ENCODE results near the gene ATP11A. TPM values are rescaled to one million over a fixed set of nuclear protein-coding genes. Genes with fewer than 3 reads are reported as not detected.
"Not testable (repeated sequence)": the region's sequence is repeated elsewhere in the genome, so short reads cannot be mapped to it uniquely, and the experiment has no call there.

The ATP11A gene
- total RNA-seq, 2 experiments from 2014 or later: 63.1 to 68.4 TPM

GRCh38 chr13:112881656-112882554 lies 192.1 kb downstream of the ATP11A start:
- ChIA-PET CTCF (no interaction called here), POLR2A (no interaction called here)
- Mint-ChIP-seq H3K4me3 (no peak overlapping the region), H3K9me3 (no peaks in the 10 kb centered on the region), H3K4me1 (no peaks in the 10 kb centered on the region), H3K27me3 (no peaks in the 10 kb centered on the region), H3K27ac (no peak overlapping the region), H3K36me3 (ENCODE audit: low read depth) (peaks cover 17% of the 10 kb centered on the region)
- no peak for DNase-seq

GRCh38 chr13:112882555-112883024 lies 192.8 kb downstream of the ATP11A start:
- DNase-seq: no peak
- H3K27me3 Mint-ChIP-seq: no peaks in the 10 kb centered on the region
- POLR2A ChIA-PET: no interaction called here
- H3K36me3 Mint-ChIP-seq (ENCODE audit: low read depth): peaks cover 17% of the 10 kb centered on the region
- H3K27ac Mint-ChIP-seq: no peak overlapping the region
- CTCF ChIA-PET: no interaction called here
- no peaks in the 10 kb centered on the region for H3K9me3 Mint-ChIP-seq
- H3K4me1 Mint-ChIP-seq: no peaks in the 10 kb centered on the region
- H3K4me3 Mint-ChIP-seq: no peak overlapping the region

- H3K36me3 Mint-ChIP-seq (ENCODE audit: low read depth): peaks cover 16% of the 10 kb centered on the region
- H3K9me3 Mint-ChIP-seq: no peaks in the 10 kb centered on the region
- no peak overlapping the region for H3K4me3 Mint-ChIP-seq
- H3K27ac Mint-ChIP-seq: no peak overlapping the region
- H3K27me3 Mint-ChIP-seq: no peaks in the 10 kb centered on the region
- H3K4me1 Mint-ChIP-seq: no peaks in the 10 kb centered on the region
- POLR2A ChIA-PET: no interaction called here
- CTCF ChIA-PET: no interaction called here
- no peak for DNase-seq
Observed at GRCh38 chr13:112883241-112883945, 193.6 kb downstream of the ATP11A start.

- POLR2A ChIA-PET, H3K9me3 Mint-ChIP-seq, DNase-seq, H3K4me1 Mint-ChIP-seq, H3K27me3 Mint-ChIP-seq, H3K27ac Mint-ChIP-seq, H3K4me3 Mint-ChIP-seq: not testable (repeated sequence)
- peaks cover 16% of the 10 kb centered on the region for H3K36me3 Mint-ChIP-seq (ENCODE audit: low read depth)
- CTCF ChIA-PET: interaction anchor here (1.0 kb wide), 1 partner anchor 202 kb away, joined by 3 read pairs; no protein-coding TSS in a partner anchor
Observed at GRCh38 chr13:112884700-112885099, 194.9 kb downstream of the ATP11A start.

- Mint-ChIP-seq H3K9me3 (no peaks in the 10 kb centered on the region), H3K4me3 (no peak overlapping the region), H3K27me3 (no peaks in the 10 kb centered on the region), H3K4me1 (no peaks in the 10 kb centered on the region), H3K36me3 (ENCODE audit: low read depth) (peaks cover 16% of the 10 kb centered on the region), H3K27ac (no peak overlapping the region)
- DNase-seq: no peak
- ChIA-PET CTCF (interaction anchor here (1.0 kb wide), 1 partner anchor 202 kb away, joined by 3 read pairs; no protein-coding TSS in a partner anchor), POLR2A (no interaction called here)
Observed at GRCh38 chr13:112885242-112885781, 195.5 kb downstream of the ATP11A start.

GRCh38 chr13:112885782-112886268 lies 196.0 kb downstream of the ATP11A start:
- Mint-ChIP-seq H3K9me3 (no peaks in the 10 kb centered on the region), H3K27me3 (no peaks in the 10 kb centered on the region), H3K36me3 (ENCODE audit: low read depth) (peaks cover 11% of the 10 kb centered on the region), H3K4me1 (no peaks in the 10 kb centered on the region), H3K4me3 (no peak overlapping the region), H3K27ac (no peak overlapping the region)
- POLR2A ChIA-PET: no interaction called here
- CTCF ChIA-PET: interaction anchor here (0.7 kb wide), 1 partner anchor 513 kb away, joined by 3 read pairs; no protein-coding TSS in a partner anchor
- DNase-seq: no peak

- ChIA-PET POLR2A (no interaction called here), CTCF (interaction anchor here (0.8 to 1.1 kb wide), 3 partner anchors 12 to 31 kb away, joined by 3 read pairs; no protein-coding TSS in a partner anchor)
- Mint-ChIP-seq H3K4me1 (no peaks in the 10 kb centered on the region), H3K27me3 (peaks cover under 1% of the 10 kb centered on the region), H3K9me3 (no peaks in the 10 kb centered on the region), H3K27ac (peak overlapping the region; percentile 31), H3K4me3 (no peak overlapping the region), H3K36me3 (ENCODE audit: low read depth) (peaks cover 11% of the 10 kb centered on the region)
- no peak for DNase-seq
Observed at GRCh38 chr13:112887151-112887550, 197.3 kb downstream of the ATP11A start.

GRCh38 chr13:112887557-112887991 lies 197.7 kb downstream of the ATP11A start:
- Mint-ChIP-seq H3K36me3 (ENCODE audit: low read depth) (peaks cover 11% of the 10 kb centered on the region), H3K4me1 (no peaks in the 10 kb centered on the region), H3K27me3 (peaks cover 4% of the 10 kb centered on the region), H3K4me3 (no peak overlapping the region), H3K27ac (no peak overlapping the region), H3K9me3 (no peaks in the 10 kb centered on the region)
- ChIA-PET CTCF (interaction anchor here (0.6 to 1.1 kb wide), 2 partner anchors 22 to 247 kb away, joined by 3 read pairs; no protein-coding TSS in a partner anchor), POLR2A (no interaction called here)
- DNase-seq: no peak

- Mint-ChIP-seq H3K4me1 (no peaks in the 10 kb centered on the region), H3K36me3 (ENCODE audit: low read depth) (peaks cover 11% of the 10 kb centered on the region), H3K27ac (no peak overlapping the region), H3K4me3 (no peak overlapping the region), H3K27me3 (peaks cover 13% of the 10 kb centered on the region), H3K9me3 (no peaks in the 10 kb centered on the region)
- ChIA-PET CTCF (interaction anchor here (0.6 kb wide), 1 partner anchor 248 kb away, joined by 3 read pairs; no protein-coding TSS in a partner anchor), POLR2A (no interaction called here)
- DNase-seq: no peak
Observed at GRCh38 chr13:112888238-112889111, 198.6 kb downstream of the ATP11A start.

- H3K4me1 Mint-ChIP-seq: no peaks in the 10 kb centered on the region
- no peak overlapping the region for H3K27ac Mint-ChIP-seq
- H3K27me3 Mint-ChIP-seq: peaks cover 15% of the 10 kb centered on the region
- DNase-seq: no peak
- CTCF ChIA-PET: no interaction called here
- no peak overlapping the region for H3K4me3 Mint-ChIP-seq
- peaks cover 6% of the 10 kb centered on the region for H3K36me3 Mint-ChIP-seq (ENCODE audit: low read depth)
- H3K9me3 Mint-ChIP-seq: no peaks in the 10 kb centered on the region
- POLR2A ChIA-PET: no interaction called here
Observed at GRCh38 chr13:112889351-112890290, 199.8 kb downstream of the ATP11A start.

GRCh38 chr13:112890316-112891145 lies 200.7 kb downstream of the ATP11A start:
- Mint-ChIP-seq H3K27ac (no peak overlapping the region), H3K36me3 (ENCODE audit: low read depth) (no peaks in the 10 kb centered on the region), H3K4me1 (peaks cover 2% of the 10 kb centered on the region), H3K4me3 (no peak overlapping the region), H3K9me3 (no peaks in the 10 kb centered on the region), H3K27me3 (peaks cover 19% of the 10 kb centered on the region)
- POLR2A ChIA-PET: no interaction called here
- no peak for DNase-seq
- CTCF ChIA-PET: no interaction called here

Measured in activated CD4-positive, alpha-beta T cell treated with anti-CD3 and anti-CD28 coated beads, Interleukin-2, amount 10 ng/mL, durations not matched to agents 7 days and 5 days (primary cell).